Right forelimb (tissue), 1 donor: ENCODE data around the gene GCNT2.
"Not testable (repeated sequence)": the region's sequence is repeated elsewhere in the genome, so short reads cannot be mapped to it uniquely, and the experiment has no call there.

ENCODE experiments used
- DNase-seq: peaks from one replicate; pipeline ENCODE4 v3.0.0-alpha.2; 2018

Gene GCNT2

DNA sequence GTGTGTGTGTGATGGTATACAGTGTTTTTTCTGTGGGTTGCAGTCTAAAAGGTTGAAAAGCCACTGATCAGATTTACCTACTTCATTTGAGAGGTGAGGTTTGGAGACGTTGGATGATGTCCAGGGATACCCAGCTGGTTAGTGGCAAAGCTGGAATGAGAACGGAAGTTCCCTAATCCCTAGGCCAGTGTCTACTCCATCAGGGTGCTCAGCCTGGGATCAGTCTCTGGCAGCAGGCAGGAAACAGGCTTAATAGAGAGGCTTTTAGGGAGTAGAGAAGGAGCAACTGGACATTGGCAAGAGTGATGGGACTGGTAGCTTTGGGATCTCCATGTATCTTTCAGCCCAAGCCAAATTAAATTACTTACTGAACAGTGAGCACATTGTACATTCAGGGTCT lies 92.6 kb downstream of the GCNT2 start:
- DNase-seq = no peak

- DNase-seq = no peak
These were observed 94.5 kb downstream of the GCNT2 start for GRCh38 chr6:10615675-10616074.

GRCh38 chr6:10616266-10616665 lies 95.1 kb downstream of the GCNT2 start:
- DNase-seq = not testable (repeated sequence)

DNA sequence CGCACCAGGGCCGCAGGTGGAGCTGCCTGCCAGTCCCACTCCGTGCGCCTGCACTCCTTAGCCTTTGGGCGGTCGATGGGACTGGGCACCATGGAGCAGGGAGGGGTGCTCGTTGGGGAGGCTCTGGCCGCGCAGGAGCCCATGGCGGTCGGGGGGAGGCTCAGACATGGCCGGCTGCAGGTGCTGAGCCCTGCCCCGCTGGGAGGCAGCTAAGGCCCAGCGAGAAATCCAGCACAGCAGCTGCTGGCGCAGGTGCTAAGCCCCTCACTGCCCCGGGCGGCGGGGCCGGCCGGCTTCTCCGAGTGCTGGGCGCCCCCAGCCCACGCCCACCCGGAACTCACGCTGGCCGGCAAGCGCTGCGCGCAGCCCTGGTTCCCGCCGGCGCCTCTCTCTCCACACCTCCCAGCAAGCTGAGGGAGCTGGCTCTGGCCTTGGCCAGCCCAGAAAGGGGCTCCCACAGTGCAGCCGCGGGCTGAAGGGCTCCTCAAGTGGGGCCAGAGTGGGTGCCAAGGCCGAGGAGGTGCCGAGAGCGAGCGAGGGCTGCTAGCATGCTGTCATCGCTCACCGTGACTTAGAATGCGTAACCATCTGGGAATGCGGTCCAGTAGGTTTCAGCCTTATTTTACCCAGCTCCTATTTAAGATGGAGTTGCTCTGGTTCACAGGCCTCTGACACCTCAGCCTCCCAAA lies 96.0 kb downstream of the GCNT2 start:
- no peak for DNase-seq

DNA sequence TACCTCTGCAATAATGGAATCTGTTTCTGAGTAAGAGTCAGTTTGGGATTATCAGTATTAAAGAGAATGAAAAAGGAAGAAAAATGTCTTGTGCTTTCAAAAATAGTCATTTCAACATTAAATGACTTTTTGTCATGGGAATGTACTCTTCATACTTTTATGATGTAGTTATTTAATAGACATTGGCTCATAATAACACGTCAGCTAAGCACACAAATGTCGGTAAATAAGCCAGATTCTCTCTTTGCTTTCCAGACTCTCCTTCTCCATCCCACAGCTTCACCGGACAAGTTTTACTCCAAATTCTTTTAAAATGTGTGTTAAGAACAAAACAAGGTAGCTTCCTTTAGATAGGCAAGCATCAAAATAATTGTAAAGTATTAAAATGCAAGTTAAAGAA lies 97.3 kb downstream of the GCNT2 start:
- no peak for DNase-seq

DNA sequence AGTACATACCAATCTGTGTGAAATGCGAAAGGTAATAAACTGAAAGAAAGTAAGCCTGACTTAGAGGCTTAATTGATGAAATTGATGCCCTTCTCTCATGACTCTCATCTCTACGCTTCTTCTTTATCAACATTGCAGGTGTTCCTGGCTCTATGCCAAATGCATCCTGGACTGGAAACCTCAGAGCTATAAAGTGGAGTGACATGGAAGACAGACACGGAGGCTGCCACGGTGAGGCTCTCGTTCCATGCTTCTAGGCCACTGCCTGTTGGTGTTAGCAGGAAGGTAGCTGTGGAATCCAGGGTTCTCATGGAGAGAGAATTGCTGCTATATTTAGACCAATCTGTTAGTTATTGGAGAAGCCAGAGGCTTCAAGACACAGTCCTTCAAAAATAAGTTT lies 100.1 kb downstream of the GCNT2 start:
- no peak for DNase-seq

GRCh38 chr6:10621847-10622246 lies 100.7 kb downstream of the GCNT2 start:
- DNase-seq = no peak

GRCh38 chr6:10624836-10625235 lies 103.7 kb downstream of the GCNT2 start:
- DNase-seq = no peak

DNA sequence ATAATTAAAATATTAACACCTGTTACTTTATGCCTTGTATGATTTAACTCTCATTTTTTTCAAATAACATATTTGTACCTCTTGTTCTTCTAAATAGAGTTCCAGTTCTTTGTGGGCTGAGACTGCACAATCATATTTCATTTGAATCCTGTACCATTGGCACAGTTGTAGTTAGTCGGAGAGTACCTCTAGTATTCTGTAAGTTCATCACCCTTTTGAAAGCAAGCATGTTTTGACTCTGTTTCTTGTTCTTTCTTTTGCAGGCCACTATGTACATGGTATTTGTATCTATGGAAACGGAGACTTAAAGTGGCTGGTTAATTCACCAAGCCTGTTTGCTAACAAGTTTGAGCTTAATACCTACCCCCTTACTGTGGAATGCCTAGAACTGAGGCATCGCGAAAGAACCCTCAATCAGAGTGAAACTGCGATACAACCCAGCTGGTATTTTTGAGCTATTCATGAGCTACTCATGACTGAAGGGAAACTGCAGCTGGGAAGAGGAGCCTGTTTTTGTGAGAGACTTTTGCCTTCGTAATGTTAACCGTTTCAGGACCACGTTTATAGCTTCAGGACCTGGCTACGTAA lies 105.1 kb downstream of the GCNT2 start:
- DNase-seq = no peak

DNA sequence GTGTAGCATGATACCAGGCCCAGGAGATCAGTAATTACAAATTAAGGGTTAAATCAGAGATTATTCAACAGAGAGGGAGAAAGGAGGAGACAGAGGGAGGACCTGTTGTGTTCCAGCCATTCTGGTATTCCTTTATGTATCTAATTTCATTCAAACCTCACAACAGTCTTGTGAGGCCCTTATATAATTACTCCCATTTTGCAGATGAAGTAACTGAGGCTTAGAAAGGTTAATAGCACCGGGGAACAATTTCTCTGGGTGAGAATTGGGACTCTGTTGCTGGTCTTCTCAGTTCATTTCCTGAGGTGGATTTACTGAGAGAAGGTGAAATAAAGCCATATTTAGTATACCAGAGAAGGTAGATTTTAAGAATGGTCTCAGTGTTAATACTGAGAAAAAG lies 106.6 kb downstream of the GCNT2 start:
- DNase-seq = no peak

- DNase-seq = no peak
These were observed 109.0 kb downstream of the GCNT2 start for GRCh38 chr6:10630178-10630577.

- no peak for DNase-seq
These were observed 112.1 kb downstream of the GCNT2 start for GRCh38 chr6:10633216-10633615.

- DNase-seq = no peak
These were observed 119.3 kb downstream of the GCNT2 start for GRCh38 chr6:10640412-10640811.

DNA sequence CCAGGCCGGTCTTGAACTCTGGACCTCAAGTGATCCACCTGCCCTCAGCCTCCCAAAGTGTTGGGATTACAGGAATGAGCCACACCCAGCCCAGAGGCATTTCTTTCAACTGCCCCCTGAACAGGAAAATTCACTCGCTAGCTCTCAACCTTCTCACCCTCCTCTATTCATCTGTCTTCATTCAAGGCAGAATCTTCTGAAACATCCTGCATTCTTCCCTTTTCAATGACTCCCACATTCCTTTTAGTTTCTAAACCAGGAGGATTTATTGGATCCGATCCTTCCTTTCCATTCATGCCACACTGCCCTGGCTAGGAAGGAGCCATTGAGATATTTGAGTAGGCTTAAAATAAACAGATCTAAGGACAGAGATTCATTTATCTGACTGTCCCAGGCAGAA lies 120.4 kb downstream of the GCNT2 start:
- no peak for DNase-seq

DNA sequence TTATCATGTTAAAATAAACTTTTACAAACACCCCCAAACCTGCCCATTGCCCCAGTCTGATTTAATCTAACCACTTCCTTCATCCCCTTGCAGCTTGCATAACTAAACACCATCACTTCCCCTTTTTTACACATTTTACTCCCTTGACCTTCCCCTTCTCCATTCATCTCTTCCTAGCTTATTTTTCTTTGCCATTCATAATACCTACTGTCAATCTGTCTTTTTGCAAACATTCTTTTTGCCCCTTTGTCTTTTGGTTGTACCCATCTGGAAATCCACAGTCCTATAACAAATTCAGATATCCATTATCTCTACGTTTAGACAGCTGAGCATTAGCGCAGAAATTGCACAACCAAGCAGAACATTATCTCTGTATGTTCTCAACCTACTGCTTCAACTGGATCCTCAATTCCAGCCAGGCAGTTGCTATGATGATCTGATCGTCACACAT lies 122.1 kb downstream of the GCNT2 start:
- no peak for DNase-seq

- DNase-seq = no peak
These were observed 123.1 kb downstream of the GCNT2 start for GRCh38 chr6:10644225-10644624.

GRCh38 chr6:10655508-10656055 lies 134.4 kb downstream of the GCNT2 start:
- DNase-seq = no peak

DNA sequence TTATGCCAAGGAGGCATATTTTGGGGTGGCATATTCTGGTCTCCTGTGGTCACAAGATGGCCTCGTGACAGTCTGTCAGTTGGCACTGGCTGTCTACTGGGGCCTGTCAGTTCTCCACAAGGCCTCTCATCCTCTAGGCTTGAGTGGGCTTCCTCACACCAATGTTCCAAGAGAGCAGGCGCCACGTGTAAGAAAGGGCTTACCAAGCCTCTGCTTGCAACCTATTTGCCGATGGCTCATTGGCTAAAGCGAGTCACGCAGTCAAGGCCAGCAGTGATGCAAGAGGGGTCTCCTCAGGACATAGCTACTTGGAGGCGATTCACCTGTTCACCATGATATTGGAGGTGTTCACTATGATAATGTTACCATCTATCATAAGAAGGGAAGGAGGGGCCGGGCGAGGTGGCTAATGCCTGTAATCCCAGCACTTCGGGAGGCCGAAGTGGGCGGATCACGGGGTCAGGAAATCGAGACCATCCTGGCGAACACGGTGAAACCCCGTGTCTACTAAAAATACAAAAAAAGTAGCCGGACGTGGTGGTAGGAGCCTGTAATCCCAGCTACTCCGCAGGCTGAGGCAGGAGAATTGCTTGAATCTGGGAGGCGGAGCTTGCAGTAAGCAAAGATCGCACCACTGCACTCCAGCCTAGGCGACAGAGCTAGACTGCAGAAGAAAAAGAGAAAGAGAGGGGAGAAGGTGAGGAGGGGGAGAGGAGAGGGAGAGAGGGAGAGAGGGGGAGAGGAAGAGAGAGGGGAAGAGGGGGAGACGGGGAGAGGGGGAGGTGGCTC lies 138.0 kb downstream of the GCNT2 start:
- no peak for DNase-seq

DNA sequence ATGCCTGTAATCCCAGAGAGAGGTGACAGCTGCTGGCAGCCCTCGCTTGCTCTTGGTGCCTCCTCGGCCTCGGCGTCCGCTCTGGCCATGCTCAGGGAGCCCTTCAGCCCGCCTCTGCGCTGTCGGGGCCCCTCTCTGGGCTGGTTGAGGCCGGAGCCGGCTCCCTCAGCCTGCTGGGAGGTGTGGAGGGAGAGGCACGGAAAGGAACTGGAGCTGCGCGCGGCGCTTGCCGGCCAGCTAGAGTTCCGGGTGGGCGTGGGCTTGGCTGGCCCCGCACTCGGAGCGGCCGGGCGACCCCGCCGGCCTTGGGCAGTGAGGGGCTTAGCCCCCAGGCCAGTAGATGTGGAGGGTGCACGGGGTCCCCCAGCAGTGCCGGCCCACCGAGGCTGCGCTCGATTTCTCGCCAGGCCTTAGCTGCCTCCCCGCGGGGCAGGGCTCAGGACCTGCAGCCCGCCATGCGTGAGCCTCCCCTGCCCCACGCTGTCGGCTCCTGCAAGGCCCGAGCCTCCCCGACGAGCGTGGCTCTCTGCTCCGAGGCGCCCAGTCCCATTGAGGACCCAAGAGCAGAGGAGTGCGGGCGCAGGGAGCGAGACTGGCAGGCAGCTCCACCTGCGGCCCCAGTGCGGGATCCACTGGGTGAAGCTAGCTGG lies 138.7 kb downstream of the GCNT2 start:
- no peak for DNase-seq

DNA sequence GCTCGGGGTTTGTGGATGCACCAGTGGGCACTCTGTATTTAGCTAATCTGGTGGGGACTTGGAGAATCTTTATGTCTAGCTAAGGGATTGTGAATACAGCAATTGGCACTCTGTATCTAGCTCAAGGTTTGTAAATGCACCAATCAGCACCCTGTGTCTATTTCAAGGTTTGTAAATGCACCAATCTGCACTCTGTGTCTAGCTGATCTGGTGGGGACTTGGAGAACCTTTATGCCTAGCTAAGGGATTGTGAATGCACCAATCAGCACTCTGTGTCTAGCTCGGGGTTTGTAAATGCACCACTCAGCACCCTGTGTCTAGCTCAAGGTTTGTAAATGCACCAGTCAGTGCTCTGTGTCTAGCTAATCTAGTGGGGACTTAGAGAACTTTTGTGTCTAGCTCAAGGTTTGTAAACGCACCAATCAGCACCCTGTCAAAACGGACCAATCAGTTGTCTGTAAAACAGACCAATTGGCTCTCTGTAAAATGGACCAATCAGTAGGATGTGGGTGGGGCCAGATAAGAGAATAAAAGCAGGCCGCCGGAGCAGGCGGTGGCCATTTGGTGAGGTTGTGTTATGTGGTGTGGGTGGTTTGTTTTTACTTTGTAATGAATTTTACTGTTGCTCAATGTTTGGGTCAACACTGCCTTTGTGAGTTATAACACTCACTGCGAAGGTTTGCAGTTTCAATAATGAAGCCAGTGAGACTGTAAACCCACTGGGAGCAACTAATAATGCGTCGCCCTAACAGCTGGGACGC lies 139.5 kb downstream of the GCNT2 start:
- not testable (repeated sequence) for DNase-seq

- DNase-seq = no peak
These were observed 141.1 kb downstream of the GCNT2 start for GRCh38 chr6:10662207-10662606.

DNA sequence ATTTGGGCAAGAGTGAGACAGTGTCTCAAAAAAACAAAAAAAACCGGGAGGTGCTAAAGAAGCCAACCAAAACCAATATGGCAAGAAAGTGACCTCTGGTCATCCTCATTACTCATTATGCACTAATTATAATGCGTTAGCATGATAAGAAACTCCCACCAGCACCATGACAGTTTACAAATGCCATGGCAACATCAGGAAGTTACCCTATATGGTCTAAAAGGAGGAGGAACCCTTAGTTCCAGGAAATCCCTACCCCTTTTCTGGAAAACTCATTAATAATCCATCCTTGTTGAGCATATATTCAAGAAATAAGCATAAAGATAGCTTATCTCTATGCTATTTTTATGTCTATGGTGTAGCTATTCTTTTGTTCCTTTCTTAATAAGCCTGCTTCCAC lies 141.6 kb downstream of the GCNT2 start:
- no peak for DNase-seq
